ENCODE measurements around the gene CD300C.

GRCh38 chr17:74524653-74525464 is 21.1 kb downstream of the CD300C start:
- TF ChIP-seq POLR2AphosphoS5 (IDR thresholded peaks at IDR 0.05) (no peak), CTCF (IDR thresholded peaks at IDR 0.05) (no peak)
